HAP-1 (cell line): ENCODE results near the gene ZNF701.

Source experiments
- DNase-seq, 2 experiments: peaks; one replicate each; pipeline ENCODE4 v3.0.0-alpha.2; 2016 to 2020; ENCODE audit warnings: low spot score in 2 of 2
- H3K27me3 ChIP-seq: fragments of 250-450 bp; sonication (Bioruptor Pico); 2 replicates; pipeline ENCODE4 v1.5.1; 2020; ENCODE audit warnings: low read depth, mild to moderate bottlenecking, moderate library complexity
- H3K36me3 ChIP-seq: fragments of 250-450 bp; sonication (Bioruptor Pico); replicated peaks from 2 replicates; pipeline ENCODE4 v1.5.1; 2020; ENCODE audit warnings: mild to moderate bottlenecking
- H3K4me1 ChIP-seq: fragments of 250-450 bp; sonication (Bioruptor Pico); 2 replicates; pipeline ENCODE4 v1.5.1; 2020; ENCODE audit warnings: mild to moderate bottlenecking
- H3K4me3 ChIP-seq: fragments of 250-450 bp; sonication (Bioruptor Pico); 2 replicates; pipeline ENCODE4 v1.5.1; 2020; ENCODE audit warnings: mild to moderate bottlenecking, moderate library complexity
- H3K9me3 ChIP-seq: fragments of 250-450 bp; sonication (Bioruptor Pico); 2 replicates; pipeline ENCODE4 v1.5.1; 2020; ENCODE audit warnings: mild to moderate bottlenecking, moderate library complexity
- in situ Hi-C: fragments of 300-500 bp; cut with MboI; formaldehyde crosslinking; loops from 3 replicates; pipeline ENCODE4 v1.14.3; 2020; ENCODE audit warnings: low sequenced_read_pairs, inconsistent platforms, mixed read lengths

Gene ZNF701

DNA sequence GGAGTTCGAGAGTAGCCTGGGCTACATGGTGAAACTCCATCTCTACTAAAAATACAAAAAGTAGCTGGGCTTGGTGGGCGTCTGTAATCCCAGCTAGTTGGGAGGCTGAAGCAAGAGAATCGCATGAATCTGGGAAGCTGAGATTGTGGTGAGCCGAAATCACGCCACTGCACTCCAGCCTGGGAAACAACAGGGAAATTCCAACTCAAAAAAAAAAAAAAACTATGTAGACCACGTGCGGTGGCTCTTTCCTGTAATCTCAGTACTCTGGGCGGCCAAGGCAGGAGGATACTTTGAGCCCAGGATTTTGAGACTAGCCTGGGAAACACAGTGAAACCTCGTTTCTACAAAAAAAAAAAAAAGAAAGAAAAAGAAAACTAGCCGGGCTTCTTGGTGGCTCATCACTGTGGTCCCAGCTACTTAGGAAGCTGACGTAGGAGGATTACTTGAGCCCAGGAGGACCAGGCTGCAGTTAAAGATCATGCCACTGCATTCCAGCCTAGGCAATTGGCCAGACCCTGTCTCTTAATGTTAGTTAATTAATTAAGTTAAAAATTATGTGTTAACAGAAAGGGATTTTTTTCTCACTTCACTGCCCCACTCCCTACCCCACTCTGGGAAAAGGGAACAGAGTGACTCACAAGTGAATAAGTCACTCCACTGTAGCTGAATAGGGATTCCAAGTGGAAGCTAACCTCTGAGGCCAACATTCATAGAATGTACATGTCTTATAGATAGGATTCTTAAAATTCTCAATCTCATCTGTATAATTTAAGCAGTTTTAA, 65.9 kb downstream of the ZNF701 start:
- Histone ChIP-seq H3K9me3 (no peaks in the 10 kb centered on the region), H3K4me3 (no peak overlapping the region), H3K27me3 (no peaks in the 10 kb centered on the region), H3K36me3 (peaks cover 9% of the 10 kb centered on the region), H3K4me1 (peaks cover 4% of the 10 kb centered on the region; the same call in 1 of the 2 replicates)
- no peak for DNase-seq
- in situ Hi-C loops = no loop called here
